Measurements from ENCODE around the gene RPL7A.
"Not testable (repeated sequence)": the region's sequence is repeated elsewhere in the genome, so short reads cannot be mapped to it uniquely, and the experiment has no call there.

DNA sequence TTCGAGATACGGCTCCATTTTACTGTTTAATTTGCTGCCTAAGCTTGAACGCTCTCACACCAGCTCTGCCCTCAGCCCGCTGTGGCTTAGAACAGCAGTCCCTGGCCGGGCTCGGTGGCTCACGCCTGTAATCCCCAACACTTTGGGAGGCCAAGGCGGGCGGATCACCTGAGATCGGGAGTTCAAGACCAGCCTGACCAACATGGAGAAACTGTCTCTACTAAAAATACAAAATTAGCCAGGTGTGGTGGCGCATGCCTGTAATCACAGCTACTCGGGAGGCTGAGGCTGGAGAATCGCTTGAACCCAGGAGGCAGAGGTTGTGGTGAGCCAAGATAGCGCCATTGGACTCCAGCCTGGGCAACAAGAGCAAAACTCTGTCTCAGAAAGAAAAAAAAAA, 29.3 kb downstream of the RPL7A start:
- TF ChIP-seq, protein P1, sequence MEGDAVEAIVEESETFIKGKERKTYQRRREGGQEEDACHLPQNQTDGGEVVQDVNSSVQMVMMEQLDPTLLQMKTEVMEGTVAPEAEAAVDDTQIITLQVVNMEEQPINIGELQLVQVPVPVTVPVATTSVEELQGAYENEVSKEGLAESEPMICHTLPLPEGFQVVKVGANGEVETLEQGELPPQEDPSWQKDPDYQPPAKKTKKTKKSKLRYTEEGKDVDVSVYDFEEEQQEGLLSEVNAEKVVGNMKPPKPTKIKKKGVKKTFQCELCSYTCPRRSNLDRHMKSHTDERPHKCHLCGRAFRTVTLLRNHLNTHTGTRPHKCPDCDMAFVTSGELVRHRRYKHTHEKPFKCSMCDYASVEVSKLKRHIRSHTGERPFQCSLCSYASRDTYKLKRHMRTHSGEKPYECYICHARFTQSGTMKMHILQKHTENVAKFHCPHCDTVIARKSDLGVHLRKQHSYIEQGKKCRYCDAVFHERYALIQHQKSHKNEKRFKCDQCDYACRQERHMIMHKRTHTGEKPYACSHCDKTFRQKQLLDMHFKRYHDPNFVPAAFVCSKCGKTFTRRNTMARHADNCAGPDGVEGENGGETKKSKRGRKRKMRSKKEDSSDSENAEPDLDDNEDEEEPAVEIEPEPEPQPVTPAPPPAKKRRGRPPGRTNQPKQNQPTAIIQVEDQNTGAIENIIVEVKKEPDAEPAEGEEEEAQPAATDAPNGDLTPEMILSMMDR (conservative IDR thresholded peaks at IDR 0.05; ENCODE audit: low read depth, low read length), result not testable (repeated sequence)
- TF ChIP-seq EZH2 (IDR thresholded peaks at IDR 0.05; ENCODE audit: low read length, unreplicated experiment); EZH2phosphoT487 (IDR thresholded peaks at IDR 0.05; ENCODE audit: borderline replicate concordance, low read length): not testable (repeated sequence)
